Cardiac fibroblast (primary cell): ENCODE measurements around the gene GABRR2.
"Not testable (repeated sequence)": the region's sequence is repeated elsewhere in the genome, so short reads cannot be mapped to it uniquely, and the experiment has no call there.

Source experiments
- DNase-seq, 2 donors: peaks; one replicate each; pipeline versions ENCODE4 v3.0.0 to v3.0.0-alpha.2; 2010; ENCODE audit warnings: low read depth in 2 of 2
- H3K4me3 ChIP-seq, 2 donors: replicated peaks in 1 of 2; 1 replicate in 1 of 2; 2 replicates in 1 of 2; pipeline ENCODE4 v1.5.1; 2011; ENCODE audit warnings: low read depth in 2 of 2, low read length in 2 of 2, mild to moderate bottlenecking in 2 of 2, moderate library complexity in 1 of 2
- CTCF ChIP-seq: IDR thresholded peaks from one replicate; pipeline ENCODE4 v1.5.1; 2011; ENCODE audit warnings: low read depth, mild to moderate bottlenecking, low read length, inconsistent platforms

GABRR2 gene

GRCh38 chr6:89295981-89296380 lies 19.1 kb downstream of the GABRR2 start:
- TF ChIP-seq CTCF, result no peak
- DNase-seq, result no peak
- no peak overlapping the region for H3K4me3 ChIP-seq

GRCh38 chr6:89295116-89295515 lies 20.0 kb downstream of the GABRR2 start:
- not testable (repeated sequence) for H3K4me3 ChIP-seq, DNase-seq

- no peak for DNase-seq
- no peak overlapping the region for H3K4me3 ChIP-seq
- no peak for TF ChIP-seq CTCF
Measured at GRCh38 chr6:89291256-89291819, 23.8 kb downstream of the GABRR2 start.

- DNase-seq, result no peak
- no peak overlapping the region for H3K4me3 ChIP-seq
- TF ChIP-seq CTCF, result no peak
Measured at GRCh38 chr6:89290401-89291155, 24.5 kb downstream of the GABRR2 start.

- DNase-seq, result no peak
- no peak for TF ChIP-seq CTCF
- no peak overlapping the region for H3K4me3 ChIP-seq
Measured at GRCh38 chr6:89289710-89290109, 25.4 kb downstream of the GABRR2 start.

- no peak overlapping the region for H3K4me3 ChIP-seq
- TF ChIP-seq CTCF, result no peak
- no peak for DNase-seq
Measured at GRCh38 chr6:89287351-89288028, 27.6 kb downstream of the GABRR2 start.

- no peak for DNase-seq
- H3K4me3 ChIP-seq, result no peak overlapping the region
- no peak for TF ChIP-seq CTCF
Measured at GRCh38 chr6:89286516-89286915, 28.6 kb downstream of the GABRR2 start.
